A673 (cell line): Measurements from ENCODE around the gene TGM6.

Experiments
- EZH2 ChIP-seq: fragments of 200-600 bp; sonication (generic); IDR thresholded peaks from 2 replicates; pipeline ENCODE4 v1.6.1; 2017; ENCODE audit warnings: borderline replicate concordance, low read depth, mild to moderate bottlenecking, mixed read lengths, antibody characterized with exemption, low read length; ENCODE audit not compliant: poor library complexity, severe bottlenecking
- TF ChIP-seq, protein P1 (sequence below): fragments of 300-800, 200-600 bp; sonication (generic); conservative IDR thresholded peaks from 2 replicates; pipeline ENCODE4 v1.5.1; 2017; ENCODE audit warnings: low read depth, mild to moderate bottlenecking, antibody characterized with exemption, low read length, moderate library complexity, mixed read lengths

DNA sequence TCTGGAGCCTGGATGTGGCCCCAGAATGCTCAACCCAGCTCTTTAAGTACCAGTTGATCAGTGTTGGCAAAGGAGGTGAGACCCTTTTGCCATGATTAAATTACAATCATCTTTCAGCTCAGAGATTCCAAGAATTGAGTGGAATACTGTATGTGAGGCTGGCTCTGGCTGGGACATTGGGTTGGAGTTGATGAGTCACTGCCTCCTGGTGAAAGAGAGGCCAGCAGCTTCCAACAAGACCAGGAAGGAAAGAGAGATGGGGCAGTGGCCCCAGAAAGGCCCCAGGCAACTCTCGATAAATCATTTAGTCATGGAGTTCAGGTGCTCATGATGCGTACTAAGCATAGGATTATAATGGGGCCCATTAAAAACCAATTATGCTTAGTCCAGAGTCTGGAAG is 2.1 kb downstream of the TGM6 start:
- TF ChIP-seq, protein P1, sequence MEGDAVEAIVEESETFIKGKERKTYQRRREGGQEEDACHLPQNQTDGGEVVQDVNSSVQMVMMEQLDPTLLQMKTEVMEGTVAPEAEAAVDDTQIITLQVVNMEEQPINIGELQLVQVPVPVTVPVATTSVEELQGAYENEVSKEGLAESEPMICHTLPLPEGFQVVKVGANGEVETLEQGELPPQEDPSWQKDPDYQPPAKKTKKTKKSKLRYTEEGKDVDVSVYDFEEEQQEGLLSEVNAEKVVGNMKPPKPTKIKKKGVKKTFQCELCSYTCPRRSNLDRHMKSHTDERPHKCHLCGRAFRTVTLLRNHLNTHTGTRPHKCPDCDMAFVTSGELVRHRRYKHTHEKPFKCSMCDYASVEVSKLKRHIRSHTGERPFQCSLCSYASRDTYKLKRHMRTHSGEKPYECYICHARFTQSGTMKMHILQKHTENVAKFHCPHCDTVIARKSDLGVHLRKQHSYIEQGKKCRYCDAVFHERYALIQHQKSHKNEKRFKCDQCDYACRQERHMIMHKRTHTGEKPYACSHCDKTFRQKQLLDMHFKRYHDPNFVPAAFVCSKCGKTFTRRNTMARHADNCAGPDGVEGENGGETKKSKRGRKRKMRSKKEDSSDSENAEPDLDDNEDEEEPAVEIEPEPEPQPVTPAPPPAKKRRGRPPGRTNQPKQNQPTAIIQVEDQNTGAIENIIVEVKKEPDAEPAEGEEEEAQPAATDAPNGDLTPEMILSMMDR, result no peak
- TF ChIP-seq EZH2, result no peak
